B cell (primary cell): Measurements from ENCODE around the gene PARD3B.

Experiments used
- CTCF ChIP-seq: fragments of 200-600 bp; IDR thresholded peaks from one replicate; pipeline ENCODE4 v1.8.0; 2022; ENCODE audit warnings: antibody characterized with exemption, mild to moderate bottlenecking
- EZH2 ChIP-seq: IDR thresholded peaks from 2 replicates; pipeline ENCODE4 v1.6.1; 2012; ENCODE audit warnings: borderline replicate concordance, low read depth, mild to moderate bottlenecking, moderate library complexity, low read length; ENCODE audit not compliant: insufficient read depth, poor library complexity, severe bottlenecking

DNA sequence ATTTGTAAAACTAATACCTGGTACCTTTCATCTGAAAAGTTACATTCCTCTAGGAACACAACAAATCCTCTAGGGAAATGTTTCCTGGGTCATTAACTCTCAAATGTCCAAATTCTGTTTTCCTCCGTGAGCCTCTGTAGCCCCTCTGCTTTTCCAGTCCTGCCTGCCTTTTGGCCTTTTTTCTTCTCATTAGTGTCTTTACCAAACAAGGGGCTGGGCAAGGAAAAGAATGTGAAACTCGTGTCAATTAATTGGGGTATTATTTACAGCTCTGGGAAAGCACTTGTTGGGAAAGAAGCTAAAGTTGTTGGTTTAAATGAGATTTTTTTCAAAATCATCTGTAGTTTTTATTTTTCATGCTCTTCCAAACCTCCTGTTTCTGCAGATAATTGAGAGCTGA lies 938.9 kb downstream of the PARD3B start:
- TF ChIP-seq EZH2 (no peak), CTCF (no peak)
